ENCODE results near the gene PCDHGA10. TPM values are rescaled to one million over a fixed set of nuclear protein-coding genes. Genes with fewer than 3 reads are reported as not detected.
"Not testable (repeated sequence)": the region's sequence is repeated elsewhere in the genome, so short reads cannot be mapped to it uniquely, and the experiment has no call there.

Gene PCDHGA10
- total RNA-seq, 1 experiment from 2014 or later = 3.8 TPM

- CTCF ChIA-PET = interaction anchor here (1.0 to 1.3 kb wide), 3 partner anchors 107 to 146 kb away, joined by 3 to 4 read pairs (median 3); no protein-coding TSS in a partner anchor
- peaks cover 4 to 22% of the 10 kb centered on the region in 2 experiments; a peak in 2 of 4 replicates for H3K9me3 ChIP-seq (ENCODE audit: control insufficient read depth in 1 of 2, insufficient read depth in 1 of 2, low read depth in 1 of 2, low read length in 2 of 2)
- H3K4me2 ChIP-seq (ENCODE audit: low read length); POLR2A ChIA-PET; RAD21 ChIA-PET (ENCODE audit: low non-redundant PET in 1 of 2, low total read pairs in 2 of 2, uncharacterized antibody in 2 of 2, unreplicated experiment in 2 of 2); H3K4me1 ChIP-seq (ENCODE audit: control insufficient read depth in 1 of 2, insufficient read depth in 2 of 2, low read length in 2 of 2); BruUV-seq (replicated peaks); H3K9me2 ChIP-seq (ENCODE audit: insufficient read depth); H3K36me3 ChIP-seq (ENCODE audit: control insufficient read depth in 1 of 2, insufficient read depth in 2 of 2, low read length in 2 of 2); intact Hi-C loops (cut with micrococcal nuclease); H4K20me1 ChIP-seq (ENCODE audit: insufficient read depth); H3K9ac ChIP-seq (ENCODE audit: low read length); H2AFZ ChIP-seq (ENCODE audit: low read depth, low read length, poor library complexity, severe bottlenecking); H3K27me3 ChIP-seq (ENCODE audit: insufficient read depth, low read length); H3K79me2 ChIP-seq (ENCODE audit: insufficient read depth, low read length); H3K4me3 ChIP-seq (replicated peaks in 1 of 2; ENCODE audit: low read depth in 1 of 2, low read length in 2 of 2); H3K27ac ChIP-seq (ENCODE audit: low read depth, low read length): not testable (repeated sequence)
- DNase-seq (ENCODE audit: low read depth, low spot score) (peak; percentile 18), ATAC-seq (peak; percentile 51; the same call in 1 of the 2 replicates)
- TF ChIP-seq RAD21 (IDR thresholded peaks at IDR 0.05; ENCODE audit: low read depth) (peak; percentile 77), CTCF (IDR thresholded peaks at IDR 0.05 in 2 of 3, conservative IDR thresholded peaks at IDR 0.05 in 1 of 3; ENCODE audit: borderline replicate concordance in 1 of 3, insufficient read depth in 1 of 3, low read depth in 2 of 3, low read length in 2 of 3) (peak; percentile 50 to 80 (median 58); a peak in 5 of 6 replicates)
These were observed 4.8 kb downstream of the PCDHGA10 start, which contains the start of gene PCDHGB7 for GRCh38 chr5:141417494-141418172. Gene PCDHGB7 (plus strand): TSS chr5:141417677. CDS start chr5:141417860, 183 bp downstream.

- H3K9me2 ChIP-seq (ENCODE audit: insufficient read depth) = no peaks in the 10 kb centered on the region
- ChIA-PET POLR2A (no interaction called here), CTCF (no interaction called here), RAD21 (ENCODE audit: low non-redundant PET in 1 of 2, low total read pairs in 2 of 2, uncharacterized antibody in 2 of 2, unreplicated experiment in 2 of 2) (no interaction called here)
- TF ChIP-seq RAD21 (IDR thresholded peaks at IDR 0.05; ENCODE audit: low read depth) (no peak), SRF (IDR thresholded peaks at IDR 0.05; ENCODE audit: low read depth) (no peak), EGR1 (IDR thresholded peaks at IDR 0.05; ENCODE audit: low read depth) (no peak), ELF1 (IDR thresholded peaks at IDR 0.05; ENCODE audit: borderline replicate concordance, low read depth) (no peak), YY1 (IDR thresholded peaks at IDR 0.05; ENCODE audit: extremely low read depth, insufficient replicate concordance, low read depth, low read length) (no peak)
- H3K79me2 ChIP-seq (ENCODE audit: insufficient read depth, low read length) = no peaks in the 10 kb centered on the region
- H3K27me3 ChIP-seq (ENCODE audit: insufficient read depth, low read length) = no peaks in the 10 kb centered on the region
- H3K9ac ChIP-seq (ENCODE audit: low read length) = no peak overlapping the region
- H3K9me3 ChIP-seq (ENCODE audit: control insufficient read depth in 1 of 2, insufficient read depth in 1 of 2, low read depth in 1 of 2, low read length in 2 of 2) = peaks cover 4 to 22% of the 10 kb centered on the region in 2 experiments; a peak in 2 of 4 replicates
- H3K27ac ChIP-seq (ENCODE audit: low read depth, low read length) = no peak overlapping the region
- H4K20me1 ChIP-seq (ENCODE audit: insufficient read depth) = no peaks in the 10 kb centered on the region
- H3K4me1 ChIP-seq (ENCODE audit: control insufficient read depth in 1 of 2, insufficient read depth in 2 of 2, low read length in 2 of 2) = no peaks in the 10 kb centered on the region
- no TSS peak for BruUV-seq (replicated peaks)
- ATAC-seq (no peak), DNase-seq (ENCODE audit: low read depth, low spot score) (no peak)
- no peak overlapping the region for H2AFZ ChIP-seq (ENCODE audit: low read depth, low read length, poor library complexity, severe bottlenecking)
- intact Hi-C loops (cut with micrococcal nuclease) = no loop called here
- H3K36me3 ChIP-seq (ENCODE audit: control insufficient read depth in 1 of 2, insufficient read depth in 2 of 2, low read length in 2 of 2) = no peaks in the 10 kb centered on the region
- H3K4me3 ChIP-seq (replicated peaks in 1 of 2; ENCODE audit: low read depth in 1 of 2, low read length in 2 of 2) = no peak overlapping the region
- H3K4me2 ChIP-seq (ENCODE audit: low read length) = no peak overlapping the region
These were observed 6.5 kb downstream of the PCDHGA10 start for GRCh38 chr5:141419074-141419880.
